Gastroesophageal sphincter (tissue), 4 donors: ENCODE results near the gene DNAJC6. TPM values are rescaled to one million over a fixed set of nuclear protein-coding genes. Genes with fewer than 3 reads are reported as not detected.
"Not testable (repeated sequence)": the region's sequence is repeated elsewhere in the genome, so short reads cannot be mapped to it uniquely, and the experiment has no call there.

Experiments
- ATAC-seq: fragments of 150-250 bp; one replicate; pipeline ENCODE4 v1.9.1; 2016; ENCODE audit warnings: mild to moderate bottlenecking, moderate library complexity
- H3K27ac ChIP-seq, 4 donors: fragments of 200-600 bp; sonication (generic) in 3 of 4; 1 replicate in 3 of 4; 2 replicates in 1 of 4; pipeline ENCODE4 v1.5.1; 2016 to 2019
- H3K27me3 ChIP-seq: fragments of 200-600 bp; sonication (generic); one replicate; pipeline ENCODE4 v1.5.1; 2019
- H3K36me3 ChIP-seq, 2 donors: fragments of 200-600 bp; sonication (generic); one replicate each; pipeline ENCODE4 v1.5.1; 2019; ENCODE audit warnings: control low read depth in 1 of 2
- H3K4me1 ChIP-seq, 3 donors: fragments of 200-600 bp; sonication (generic); 1 replicate in 2 of 3; 2 replicates in 1 of 3; pipeline ENCODE4 v1.5.1; 2016 to 2019; ENCODE audit warnings: control low read depth in 2 of 3
- H3K4me3 ChIP-seq, 2 donors: fragments of 200-600 bp; sonication (generic); one replicate each; pipeline ENCODE4 v1.5.1; 2019; ENCODE audit warnings: mild to moderate bottlenecking in 1 of 2, moderate library complexity in 1 of 2
- H3K9me3 ChIP-seq, 3 donors: fragments of 200-600 bp; sonication (generic); one replicate each; pipeline ENCODE4 v1.5.1; 2017 to 2019; ENCODE audit warnings: control low read depth in 2 of 3
- CTCF ChIP-seq, 4 experiments: fragments of 200-600 bp in 2 of 4; fragments of 450-650 bp in 2 of 4; sonication (generic) in 1 of 4; IDR thresholded peaks; one replicate each; pipeline ENCODE4 v1.5.1; 2017 to 2019; ENCODE audit warnings: antibody characterized with exemption in 4 of 4, mild to moderate bottlenecking in 2 of 4, moderate library complexity in 2 of 4
- EP300 ChIP-seq: sonication (generic); formaldehyde crosslinking; IDR thresholded peaks from one replicate; pipeline ENCODE4 v1.6.1; 2017; ENCODE audit warnings: antibody characterized with exemption, mild to moderate bottlenecking
- POLR2A ChIP-seq, 2 donors: fragments of 450-650 bp; IDR thresholded peaks; one replicate each; pipeline ENCODE4 v1.6.1; 2017; ENCODE audit warnings: antibody characterized with exemption in 2 of 2, mild to moderate bottlenecking in 2 of 2, moderate library complexity in 1 of 2
- POLR2AphosphoS5 ChIP-seq: sonication (generic); formaldehyde crosslinking; IDR thresholded peaks from one replicate; pipeline ENCODE4 v1.6.1; 2017; ENCODE audit warnings: antibody characterized with exemption
- WGBS, 2 donors: methylation state at CpG; one replicate each; pipeline ENCODE4 v1.1.5; 2018; ENCODE audit warnings: low coverage in 1 of 2; 5-methylcytosine and 5-hydroxymethylcytosine counted together
- total RNA-seq, 4 donors: library from RNA; depleted of rRNA; stranded (reverse); fragments of >200 nt; gene quantifications; one replicate each; pipeline ENCODE4 v1.1.0, GENCODE V29; 2016

Gene DNAJC6
- total RNA-seq, 4 donors from 2014 or later: 2.0 to 5.3 (median 3.2) TPM

- ATAC-seq: no peak
- H3K27ac ChIP-seq: no peak overlapping the region
- no peak for TF ChIP-seq CTCF (IDR thresholded peaks at IDR 0.05)
- H3K36me3 ChIP-seq: no peaks in the 10 kb centered on the region
- no peaks in the 10 kb centered on the region for H3K4me1 ChIP-seq
- H3K27me3 ChIP-seq: no peaks in the 10 kb centered on the region
- 17 to 35% methylated on average over 5 of the region's 5 CpGs for WGBS, 2 donors
- H3K9me3 ChIP-seq: no peaks in the 10 kb centered on the region
- H3K4me3 ChIP-seq: no peak overlapping the region
Observed at GRCh38 chr1:65279070-65279779, 30.1 kb upstream of the DNAJC6 start.

DNA sequence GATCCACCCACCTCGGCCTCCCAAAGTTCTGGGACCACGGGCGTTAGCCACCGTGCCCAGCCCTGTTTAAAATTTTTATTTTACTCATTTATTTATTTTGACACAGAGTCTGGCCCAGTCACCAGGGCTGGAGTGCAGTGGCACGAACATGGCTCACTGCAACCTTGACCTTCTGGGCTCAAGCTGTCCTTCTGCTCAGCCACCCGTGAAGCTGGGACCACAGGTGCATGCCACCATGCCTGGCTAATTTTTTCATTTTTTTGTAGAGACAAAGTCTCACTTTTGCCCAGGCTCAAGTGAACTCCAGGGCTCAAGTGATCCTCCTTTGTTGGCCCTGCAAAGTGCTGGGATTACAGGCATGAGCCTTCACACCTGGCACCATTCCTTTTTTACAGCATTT, 27.5 kb upstream of the DNAJC6 start:
- H3K36me3 ChIP-seq: no peaks in the 10 kb centered on the region
- no peak overlapping the region for H3K27ac ChIP-seq
- no peaks in the 10 kb centered on the region for H3K27me3 ChIP-seq
- no peak for ATAC-seq
- no peak overlapping the region for H3K4me3 ChIP-seq
- no peaks in the 10 kb centered on the region for H3K4me1 ChIP-seq
- TF ChIP-seq POLR2AphosphoS5 (no peak), EP300 (no peak), CTCF (IDR thresholded peaks at IDR 0.05) (no peak), POLR2A (IDR thresholded peaks at IDR 0.05) (no peak)
- 75 to 83% methylated on average over 5 to 6 of the region's 6 CpGs for WGBS, 2 donors
- H3K9me3 ChIP-seq: no peaks in the 10 kb centered on the region

DNA sequence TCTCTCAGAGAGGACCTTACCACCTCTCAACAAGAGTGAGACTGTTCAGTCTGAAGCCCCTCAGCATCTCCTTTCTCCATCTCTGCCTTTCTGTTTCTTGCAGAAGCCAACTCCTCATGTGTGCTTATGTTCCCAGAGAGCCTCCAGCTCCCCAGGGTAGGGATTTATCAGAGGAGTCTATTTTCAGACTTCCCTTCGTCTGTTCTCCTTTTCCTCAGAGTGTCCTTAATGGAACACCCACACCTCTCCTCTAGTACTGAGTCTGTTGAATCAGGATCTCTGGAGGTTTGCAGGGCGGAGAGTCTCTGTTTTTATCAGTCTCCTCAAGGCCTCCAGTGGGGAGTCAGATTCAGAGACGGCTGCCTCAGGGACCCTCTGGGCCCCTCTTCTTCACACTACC, 25.1 kb upstream of the DNAJC6 start:
- no peaks in the 10 kb centered on the region for H3K4me1 ChIP-seq
- H3K27ac ChIP-seq: no peak overlapping the region
- 78 to 83% methylated on average over 3 of the region's 3 CpGs for WGBS, 2 donors
- H3K4me3 ChIP-seq: no peak overlapping the region
- no peak for ATAC-seq
- no peaks in the 10 kb centered on the region for H3K27me3 ChIP-seq
- H3K36me3 ChIP-seq: no peaks in the 10 kb centered on the region
- TF ChIP-seq EP300: no peak
- TF ChIP-seq POLR2AphosphoS5: no peak
- TF ChIP-seq CTCF (IDR thresholded peaks at IDR 0.05): no peak
- no peak for TF ChIP-seq POLR2A (IDR thresholded peaks at IDR 0.05)
- no peaks in the 10 kb centered on the region for H3K9me3 ChIP-seq

- no peak overlapping the region for H3K27ac ChIP-seq
- ATAC-seq: no peak
- no peak overlapping the region for H3K4me3 ChIP-seq
- no peaks in the 10 kb centered on the region for H3K36me3 ChIP-seq
- no peak for TF ChIP-seq CTCF (IDR thresholded peaks at IDR 0.05)
- no peak for TF ChIP-seq EP300
- TF ChIP-seq POLR2A (IDR thresholded peaks at IDR 0.05): no peak
- no peak for TF ChIP-seq POLR2AphosphoS5
- H3K4me1 ChIP-seq: no peaks in the 10 kb centered on the region
- no peaks in the 10 kb centered on the region for H3K27me3 ChIP-seq
- H3K9me3 ChIP-seq: no peaks in the 10 kb centered on the region
Observed at GRCh38 chr1:65289449-65289848, 19.9 kb upstream of the DNAJC6 start.

DNA sequence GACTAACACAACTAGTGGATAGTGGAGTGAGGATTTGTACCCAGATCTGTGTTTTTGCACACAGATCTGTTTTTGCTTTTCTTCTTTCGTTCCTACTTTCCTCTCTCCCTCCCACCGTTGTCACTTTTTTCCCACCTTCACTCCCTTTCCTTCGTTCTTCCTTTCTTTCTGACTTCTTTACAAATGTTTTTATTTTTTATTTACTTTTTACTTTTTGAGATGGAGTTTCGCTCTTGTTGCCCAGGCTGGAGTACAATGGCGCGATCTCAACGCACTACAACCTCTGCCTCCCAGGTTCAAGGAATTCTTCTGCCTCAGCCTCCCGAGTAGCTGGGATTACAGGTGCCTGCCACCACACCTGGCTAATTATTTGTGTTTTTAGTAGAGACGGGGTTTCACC, 17.5 kb upstream of the DNAJC6 start:
- 80 to 93% methylated on average over 3 to 9 of the region's 9 CpGs for WGBS, 2 donors
- not testable (repeated sequence) for H3K4me1 ChIP-seq, H3K36me3 ChIP-seq

More for the DNA sequence above, 17.5 kb upstream of the DNAJC6 start:
- not testable (repeated sequence) for H3K9me3 ChIP-seq, H3K27ac ChIP-seq, H3K4me3 ChIP-seq, H3K27me3 ChIP-seq, ATAC-seq
